Fibroblast of mammary gland (primary cell): ENCODE measurements around the gene SIGLEC1.
A peak's percentile ranks its signal among the peaks of the same experiment; 100 is the strongest.

Experiments used
- DNase-seq: peaks from one replicate; pipeline ENCODE4 v3.0.0-alpha.2; 2010; ENCODE audit warnings: low read depth
- H3K4me3 ChIP-seq: 2 replicates; pipeline ENCODE4 v1.5.1; 2011; ENCODE audit warnings: low read depth, mild to moderate bottlenecking, low read length, moderate library complexity; ENCODE audit not compliant: control insufficient read depth
- TF ChIP-seq, protein P1 (sequence below): conservative IDR thresholded peaks from 2 replicates; pipeline ENCODE4 v1.5.1; 2011; ENCODE audit warnings: low read depth, low read length, inconsistent platforms; ENCODE audit not compliant: control insufficient read depth, insufficient read depth

Gene SIGLEC1

DNA sequence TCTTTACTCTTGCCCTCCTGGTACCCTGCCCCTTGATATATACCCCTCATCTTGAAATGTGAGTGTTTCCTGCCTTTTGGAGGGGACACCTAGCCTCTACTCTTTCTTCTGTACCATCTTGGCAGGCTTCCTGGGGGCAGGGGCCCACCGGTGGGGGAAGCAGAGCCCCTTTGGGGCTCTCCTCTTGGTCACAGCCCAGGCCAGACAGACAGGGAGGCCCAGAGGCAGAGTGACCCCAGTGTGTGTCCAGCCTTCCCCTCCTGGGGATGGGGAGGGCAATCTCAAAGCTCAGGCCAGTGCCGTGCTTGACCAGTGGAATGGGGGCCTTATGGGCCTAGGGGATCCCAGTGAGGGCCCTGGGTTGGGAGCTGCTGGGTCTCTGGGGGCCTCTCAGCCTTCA lies 34.2 kb downstream of the SIGLEC1 start:
- DNase-seq: no peak
- no peak overlapping the region for H3K4me3 ChIP-seq
- TF ChIP-seq, protein P1, sequence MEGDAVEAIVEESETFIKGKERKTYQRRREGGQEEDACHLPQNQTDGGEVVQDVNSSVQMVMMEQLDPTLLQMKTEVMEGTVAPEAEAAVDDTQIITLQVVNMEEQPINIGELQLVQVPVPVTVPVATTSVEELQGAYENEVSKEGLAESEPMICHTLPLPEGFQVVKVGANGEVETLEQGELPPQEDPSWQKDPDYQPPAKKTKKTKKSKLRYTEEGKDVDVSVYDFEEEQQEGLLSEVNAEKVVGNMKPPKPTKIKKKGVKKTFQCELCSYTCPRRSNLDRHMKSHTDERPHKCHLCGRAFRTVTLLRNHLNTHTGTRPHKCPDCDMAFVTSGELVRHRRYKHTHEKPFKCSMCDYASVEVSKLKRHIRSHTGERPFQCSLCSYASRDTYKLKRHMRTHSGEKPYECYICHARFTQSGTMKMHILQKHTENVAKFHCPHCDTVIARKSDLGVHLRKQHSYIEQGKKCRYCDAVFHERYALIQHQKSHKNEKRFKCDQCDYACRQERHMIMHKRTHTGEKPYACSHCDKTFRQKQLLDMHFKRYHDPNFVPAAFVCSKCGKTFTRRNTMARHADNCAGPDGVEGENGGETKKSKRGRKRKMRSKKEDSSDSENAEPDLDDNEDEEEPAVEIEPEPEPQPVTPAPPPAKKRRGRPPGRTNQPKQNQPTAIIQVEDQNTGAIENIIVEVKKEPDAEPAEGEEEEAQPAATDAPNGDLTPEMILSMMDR: no peak

DNA sequence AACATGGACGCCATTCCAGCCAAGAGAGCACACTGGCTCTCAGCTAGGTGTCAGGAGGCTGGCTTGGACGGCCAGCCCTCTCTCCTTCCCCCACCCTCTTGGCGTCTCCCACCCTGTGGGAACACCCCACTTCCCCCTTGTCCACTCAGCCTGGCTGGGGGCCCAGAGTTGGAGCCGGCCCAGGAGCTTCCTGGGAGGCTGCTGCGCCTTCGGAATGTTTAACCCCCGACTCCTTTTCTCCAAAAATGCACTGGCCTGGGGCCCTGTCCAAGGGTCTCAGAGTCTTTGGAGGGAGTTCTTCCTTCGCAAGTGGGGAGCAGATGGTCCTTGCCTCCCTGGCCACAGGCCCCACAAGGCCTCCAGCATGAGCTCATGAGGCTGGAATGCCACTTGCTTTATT lies 34.7 kb downstream of the SIGLEC1 start:
- H3K4me3 ChIP-seq: no peak overlapping the region
- DNase-seq: peak; percentile 46
- TF ChIP-seq, protein P1: no peak

- no peak for DNase-seq
- no peak overlapping the region for H3K4me3 ChIP-seq
- TF ChIP-seq, protein P1: no peak
Measured at GRCh38 chr20:3674995-3675900, 37.2 kb downstream of the SIGLEC1 start.

- TF ChIP-seq, protein P1: no peak
- DNase-seq: no peak
Measured at GRCh38 chr20:3674447-3674846, 38.0 kb downstream of the SIGLEC1 start.

GRCh38 chr20:3673221-3674070 lies 39.0 kb downstream of the SIGLEC1 start:
- no peak overlapping the region for H3K4me3 ChIP-seq
- no peak for DNase-seq
- TF ChIP-seq, protein P1: no peak

More at GRCh38 chr20:3674447-3674846, 38.0 kb downstream of the SIGLEC1 start:
- H3K4me3 ChIP-seq: no peak overlapping the region

- TF ChIP-seq, protein P1: no peak
- no peak for DNase-seq
Measured at GRCh38 chr20:3672547-3673171, 39.7 kb downstream of the SIGLEC1 start.

More at GRCh38 chr20:3672547-3673171, 39.7 kb downstream of the SIGLEC1 start:
- H3K4me3 ChIP-seq: no peak overlapping the region
